ENCODE results near the gene BRINP2. TPM values are rescaled to one million over a fixed set of nuclear protein-coding genes. Genes with fewer than 3 reads are reported as not detected.
A peak's percentile ranks its signal among the peaks of the same experiment; 100 is the strongest.

BRINP2 gene
- polyA plus RNA-seq, 1 donor (not counting 4 experiments of a cell fraction or from before 2014, with no cell fraction given), result not detected

DNA sequence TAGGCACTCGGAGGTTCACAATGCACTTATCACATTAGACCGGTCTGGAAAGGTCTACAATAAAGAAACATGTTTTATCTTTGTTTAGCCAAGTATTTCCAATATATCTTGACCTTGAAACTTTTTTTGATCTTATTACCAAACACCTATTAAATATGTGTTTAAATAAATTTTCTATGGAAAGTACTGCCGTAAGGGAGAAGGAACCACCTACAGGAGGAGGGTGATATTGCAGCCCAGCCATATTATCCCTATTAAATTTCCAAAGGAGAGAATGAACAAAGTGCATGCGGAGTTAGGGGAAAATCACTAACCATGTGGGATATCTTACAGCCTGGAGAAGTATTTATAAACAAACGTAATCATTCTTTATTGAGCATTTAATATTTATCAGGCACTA lies 14.5 kb downstream of the BRINP2 start:
- Histone ChIP-seq H3K27ac (ENCODE audit: control insufficient read depth, insufficient read depth, low read length) (no peak overlapping the region), H3K27me3 (ENCODE audit: control insufficient read depth, extremely low read depth, insufficient read depth, low read length) (peaks cover 11% of the 10 kb centered on the region), H3K9me3 (ENCODE audit: control insufficient read depth, low read depth, low read length) (no peaks in the 10 kb centered on the region), H3K4me2 (ENCODE audit: control insufficient read depth, extremely low read depth, insufficient read depth, low read depth, low read length) (no peak overlapping the region), H3K36me3 (ENCODE audit: control insufficient read depth in 2 of 2, extremely low read depth in 1 of 2, insufficient read depth in 2 of 2, low read length in 2 of 2) (no peaks in the 10 kb centered on the region), H3K9me1 (ENCODE audit: control insufficient read depth, extremely low read depth, insufficient read depth, low read length) (no peaks in the 10 kb centered on the region), H4K20me1 (ENCODE audit: control insufficient read depth, extremely low read depth, insufficient read depth, low read length) (no peaks in the 10 kb centered on the region), H3K79me2 (ENCODE audit: control insufficient read depth, insufficient read depth, low read length) (no peaks in the 10 kb centered on the region), H3K9ac (ENCODE audit: control insufficient read depth, extremely low read depth, insufficient read depth, low read length) (no peak overlapping the region), H2AFZ (ENCODE audit: control insufficient read depth, low read length) (no peak overlapping the region), H3K4me3 (ENCODE audit: control insufficient read depth in 2 of 3, extremely low read depth in 1 of 3, insufficient read depth in 2 of 3, low read depth in 1 of 3, low read length in 3 of 3) (no peak overlapping the region), H3K4me1 (ENCODE audit: control insufficient read depth, extremely low read depth, insufficient read depth, low read length) (peaks cover 4% of the 10 kb centered on the region)
- no peak for FAIRE-seq
- no peak for TF ChIP-seq EZH2 (IDR thresholded peaks at IDR 0.05; ENCODE audit: low read length)
- peak in 2 of 3 experiments; percentile 40 to 56 for TF ChIP-seq CTCF (optimal IDR thresholded peaks at IDR 0.05 in 1 of 3, IDR thresholded peaks at IDR 0.05 in 1 of 3, conservative IDR thresholded peaks at IDR 0.05 in 1 of 3; ENCODE audit: extremely low read depth in 1 of 3, insufficient read depth in 2 of 3, low read length in 3 of 3)
- dilution Hi-C loops (cut with MboI; ENCODE audit: extremely low pct_ligation_motif_present, low sequenced_read_pairs), result no loop called here
- DNase-seq (ENCODE audit: low read depth, low spot score), result no peak

- Histone ChIP-seq H3K4me1 (ENCODE audit: control insufficient read depth, extremely low read depth, insufficient read depth, low read length) (no peaks in the 10 kb centered on the region), H3K36me3 (ENCODE audit: control insufficient read depth in 2 of 2, extremely low read depth in 1 of 2, insufficient read depth in 2 of 2, low read length in 2 of 2) (no peaks in the 10 kb centered on the region), H3K4me3 (ENCODE audit: control insufficient read depth in 2 of 3, extremely low read depth in 1 of 3, insufficient read depth in 2 of 3, low read depth in 1 of 3, low read length in 3 of 3) (no peak overlapping the region), H3K9me3 (ENCODE audit: control insufficient read depth, low read depth, low read length) (no peaks in the 10 kb centered on the region), H3K27me3 (ENCODE audit: control insufficient read depth, extremely low read depth, insufficient read depth, low read length) (no peaks in the 10 kb centered on the region), H2AFZ (ENCODE audit: control insufficient read depth, low read length) (no peak overlapping the region), H4K20me1 (ENCODE audit: control insufficient read depth, extremely low read depth, insufficient read depth, low read length) (no peaks in the 10 kb centered on the region), H3K4me2 (ENCODE audit: control insufficient read depth, extremely low read depth, insufficient read depth, low read depth, low read length) (no peak overlapping the region), H3K9ac (ENCODE audit: control insufficient read depth, extremely low read depth, insufficient read depth, low read length) (no peak overlapping the region), H3K27ac (ENCODE audit: control insufficient read depth, insufficient read depth, low read length) (no peak overlapping the region), H3K79me2 (ENCODE audit: control insufficient read depth, insufficient read depth, low read length) (no peaks in the 10 kb centered on the region), H3K9me1 (ENCODE audit: control insufficient read depth, extremely low read depth, insufficient read depth, low read length) (no peaks in the 10 kb centered on the region)
- FAIRE-seq, result no peak
- DNase-seq (ENCODE audit: low read depth, low spot score), result no peak
- dilution Hi-C loops (cut with MboI; ENCODE audit: extremely low pct_ligation_motif_present, low sequenced_read_pairs), result no loop called here
- TF ChIP-seq CTCF (optimal IDR thresholded peaks at IDR 0.05 in 1 of 3, IDR thresholded peaks at IDR 0.05 in 1 of 3, conservative IDR thresholded peaks at IDR 0.05 in 1 of 3; ENCODE audit: extremely low read depth in 1 of 3, insufficient read depth in 2 of 3, low read length in 3 of 3) (no peak), EZH2 (IDR thresholded peaks at IDR 0.05; ENCODE audit: low read length) (no peak)
Observed at GRCh38 chr1:177186639-177187038, 15.9 kb downstream of the BRINP2 start.

All from keratinocyte (primary cell).